PC-3 (cell line): Measurements from ENCODE around the gene JAZF1. TPM values are rescaled to one million over a fixed set of nuclear protein-coding genes. Genes with fewer than 3 reads are reported as not detected.

Experiments
- ATAC-seq: fragments of 200-7000 bp; cut with Tn5 transposase; 2 replicates; pipeline ENCODE4 v1.9.1; 2020; ENCODE audit warnings: mild to moderate bottlenecking, moderate library complexity
- BruUV-seq: library from RNA; stranded (reverse); fragments of 400-500 nt; replicated peaks from 2 replicates; lab custom pipeline; 2021; lab: Mats Ljungman, UMichigan
- CTCF ChIA-PET: fragments of 300-600 bp; sonication (Branson Sonifier 250); formaldehyde crosslinking; loops from one replicate; lab custom pipeline; 2022; ENCODE audit warnings: antibody characterized with exemption; lab: Charles Lee
- POLR2A ChIA-PET: fragments of 300-600 bp; sonication (Branson Sonifier 250); formaldehyde crosslinking; loops from one replicate; lab custom pipeline; 2022; ENCODE audit warnings: antibody characterized with exemption; ENCODE audit not compliant: unreplicated experiment; lab: Charles Lee
- DNase-seq: peaks from one replicate; pipeline ENCODE4 v3.0.0-alpha.2; 2015
- H2AFZ ChIP-seq: fragments of 300-600 bp; sonication (generic); 2 replicates; pipeline ENCODE4 v1.6.0; 2016; ENCODE audit warnings: antibody characterized with exemption, low read length
- H3F3A ChIP-seq: fragments of 300-600 bp; sonication (generic); one replicate; pipeline ENCODE4 v1.6.0; 2017; ENCODE audit warnings: antibody characterized with exemption, low read length, control low read depth, mild to moderate bottlenecking; ENCODE audit not compliant: unreplicated experiment
- H3K27ac ChIP-seq: fragments of 300-600 bp; sonication (generic); 2 replicates; pipeline ENCODE4 v1.5.1; 2016; ENCODE audit warnings: mild to moderate bottlenecking, low read length
- H3K27me3 ChIP-seq: fragments of 300-600 bp; sonication (generic); 2 replicates; pipeline ENCODE4 v1.6.1; 2016; ENCODE audit warnings: low read length, mixed read lengths
- H3K36me3 ChIP-seq: fragments of 300-600 bp; sonication (generic); 2 replicates; pipeline ENCODE4 v1.6.1; 2016; ENCODE audit warnings: low read depth, mixed run types, low read length, mixed read lengths
- H3K4me1 ChIP-seq: fragments of 300-600 bp; sonication (generic); 2 replicates; pipeline ENCODE4 v1.5.1; 2016; ENCODE audit warnings: low read length; ENCODE audit not compliant: insufficient read depth
- H3K4me2 ChIP-seq: fragments of 300-600 bp; sonication (generic); 2 replicates; pipeline ENCODE4 v1.6.0; 2016; ENCODE audit warnings: low read length
- H3K4me3 ChIP-seq: fragments of 300-600 bp; sonication (generic); 2 replicates; pipeline ENCODE4 v1.5.1; 2016; ENCODE audit warnings: mild to moderate bottlenecking, low read length, mixed read lengths
- H3K79me2 ChIP-seq: fragments of 300-600 bp; sonication (generic); 2 replicates; pipeline ENCODE4 v1.6.1; 2017; ENCODE audit warnings: low read length, mixed read lengths
- H3K9ac ChIP-seq: fragments of 300-600 bp; sonication (generic); 2 replicates; pipeline ENCODE4 v1.6.0; 2016; ENCODE audit warnings: mild to moderate bottlenecking, low read length
- H3K9me2 ChIP-seq: fragments of 300-600 bp; sonication (generic); replicated peaks from 2 replicates; pipeline ENCODE4 v1.6.1; 2016; ENCODE audit warnings: mixed run types, low read length, mixed read lengths
- H3K9me3 ChIP-seq: fragments of 300-600 bp; sonication (generic); 2 replicates; pipeline ENCODE4 v1.6.1; 2016; ENCODE audit warnings: low read length, mixed read lengths
- H4K20me1 ChIP-seq: fragments of 300-600 bp; sonication (generic); 2 replicates; pipeline ENCODE4 v1.6.1; 2016; ENCODE audit warnings: low read length, mixed read lengths
- EZH2 ChIP-seq: fragments of 300-600 bp; sonication (generic); IDR thresholded peaks from one replicate; pipeline ENCODE4 v1.6.1; 2017; ENCODE audit warnings: antibody characterized with exemption, mild to moderate bottlenecking, low read length; ENCODE audit not compliant: unreplicated experiment
- EZH2phosphoT487 ChIP-seq: fragments of 300-600 bp; sonication (generic); IDR thresholded peaks from 2 replicates; pipeline ENCODE4 v1.6.1; 2018; ENCODE audit warnings: mild to moderate bottlenecking, antibody characterized with exemption, low read length, borderline replicate concordance
- intact Hi-C: fragments of 100-400 bp; cut with micrococcal nuclease; formaldehyde crosslinking; loops from 2 replicates; pipeline ENCODE4 v1.9.0; 2023
- total RNA-seq: library from RNA; depleted of rRNA; stranded (reverse); fragments of >200 nt; gene quantifications from 2 replicates; pipeline ENCODE4 v1.2.3, GENCODE V29; 2014
- TF ChIP-seq, protein P1 (sequence below): fragments of 300-600 bp; sonication (generic); conservative IDR thresholded peaks from 2 replicates; pipeline ENCODE4 v1.5.1; 2017; ENCODE audit warnings: antibody characterized with exemption, low read depth, mild to moderate bottlenecking, low read length

Gene JAZF1
- total RNA-seq, 1 experiment from 2014 or later, result 2.3 TPM

DNA sequence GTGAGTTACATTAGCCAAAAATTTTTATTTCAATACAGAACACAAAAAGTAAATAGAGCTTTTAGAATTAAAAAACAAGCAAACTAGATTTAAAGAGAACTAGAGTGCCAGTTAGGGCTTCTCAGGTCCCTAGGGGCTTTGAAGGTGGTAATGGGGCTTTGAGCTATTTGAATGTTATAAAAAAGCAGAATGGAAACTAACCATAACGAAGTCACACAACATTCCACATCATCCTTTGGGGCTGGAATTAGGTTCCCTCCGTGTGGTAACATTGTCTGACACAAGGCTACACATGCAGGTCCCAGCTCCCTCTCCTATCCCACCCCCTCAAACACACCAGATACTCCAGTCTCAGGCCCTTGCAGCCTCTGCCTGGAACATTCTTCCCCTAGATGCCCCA lies 15.3 kb downstream of the JAZF1 start:
- no peak for ATAC-seq
- Histone ChIP-seq H3K9me2 (no peaks in the 10 kb centered on the region), H3K79me2 (0 out of 2 replicates have a peak, but pooled peaks cover 4% of the 10 kb centered on the region), H3K36me3 (no peaks in the 10 kb centered on the region), H3K4me1 (peaks cover 30% of the 10 kb centered on the region), H3K9ac (no peak overlapping the region), H4K20me1 (no peaks in the 10 kb centered on the region), H2AFZ (no peak overlapping the region), H3K27me3 (no peaks in the 10 kb centered on the region), H3F3A (peaks cover 4% of the 10 kb centered on the region), H3K27ac (no peak overlapping the region), H3K4me2 (no peak overlapping the region), H3K9me3 (no peaks in the 10 kb centered on the region), H3K4me3 (no peak overlapping the region)
- ChIA-PET POLR2A (interaction anchor here (0.6 kb wide), 1 partner anchor 13 kb away, joined by 6 read pairs; no protein-coding TSS in a partner anchor), CTCF (no interaction called here)
- no peak for DNase-seq
- no peak for TF ChIP-seq EZH2
- BruUV-seq, result no TSS peak
- intact Hi-C loops, result loop anchor here (5.0 kb wide), 1 partner anchor 68 kb away; no protein-coding TSS in a partner anchor

DNA sequence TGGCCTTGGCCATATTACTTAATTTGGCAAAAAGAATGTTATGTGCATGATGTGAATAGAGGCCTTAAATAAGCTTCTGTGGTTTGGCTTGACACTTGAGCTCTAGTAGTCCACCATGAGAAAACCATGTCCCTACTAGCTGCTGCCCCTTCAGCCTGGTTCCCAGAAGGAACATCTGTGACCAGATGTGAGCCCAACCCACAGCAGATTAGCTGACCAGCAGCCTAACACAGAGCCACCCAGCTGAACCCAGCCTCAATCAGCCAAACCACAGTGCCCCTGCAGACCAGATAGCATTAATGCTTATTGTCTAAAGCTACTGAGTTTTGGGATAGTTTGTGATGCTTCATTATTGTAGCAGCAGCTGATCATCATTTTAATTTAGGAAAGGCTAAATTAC lies 16.6 kb downstream of the JAZF1 start:
- intact Hi-C loops, result no loop called here
- Histone ChIP-seq H3K9ac (no peak overlapping the region), H2AFZ (no peak overlapping the region), H4K20me1 (no peaks in the 10 kb centered on the region), H3K27ac (no peak overlapping the region), H3K4me1 (peaks cover 22% of the 10 kb centered on the region), H3K79me2 (0 out of 2 replicates have a peak, but pooled peaks cover 4% of the 10 kb centered on the region), H3K4me3 (no peak overlapping the region), H3K36me3 (no peaks in the 10 kb centered on the region), H3K27me3 (no peaks in the 10 kb centered on the region), H3F3A (peaks cover 4% of the 10 kb centered on the region), H3K4me2 (no peak overlapping the region), H3K9me2 (no peaks in the 10 kb centered on the region), H3K9me3 (no peaks in the 10 kb centered on the region)
- ChIA-PET CTCF (no interaction called here), POLR2A (no interaction called here)
- BruUV-seq, result no TSS peak
- no peak for ATAC-seq
- TF ChIP-seq EZH2phosphoT487 (no peak), EZH2 (no peak)
- TF ChIP-seq, protein P1, sequence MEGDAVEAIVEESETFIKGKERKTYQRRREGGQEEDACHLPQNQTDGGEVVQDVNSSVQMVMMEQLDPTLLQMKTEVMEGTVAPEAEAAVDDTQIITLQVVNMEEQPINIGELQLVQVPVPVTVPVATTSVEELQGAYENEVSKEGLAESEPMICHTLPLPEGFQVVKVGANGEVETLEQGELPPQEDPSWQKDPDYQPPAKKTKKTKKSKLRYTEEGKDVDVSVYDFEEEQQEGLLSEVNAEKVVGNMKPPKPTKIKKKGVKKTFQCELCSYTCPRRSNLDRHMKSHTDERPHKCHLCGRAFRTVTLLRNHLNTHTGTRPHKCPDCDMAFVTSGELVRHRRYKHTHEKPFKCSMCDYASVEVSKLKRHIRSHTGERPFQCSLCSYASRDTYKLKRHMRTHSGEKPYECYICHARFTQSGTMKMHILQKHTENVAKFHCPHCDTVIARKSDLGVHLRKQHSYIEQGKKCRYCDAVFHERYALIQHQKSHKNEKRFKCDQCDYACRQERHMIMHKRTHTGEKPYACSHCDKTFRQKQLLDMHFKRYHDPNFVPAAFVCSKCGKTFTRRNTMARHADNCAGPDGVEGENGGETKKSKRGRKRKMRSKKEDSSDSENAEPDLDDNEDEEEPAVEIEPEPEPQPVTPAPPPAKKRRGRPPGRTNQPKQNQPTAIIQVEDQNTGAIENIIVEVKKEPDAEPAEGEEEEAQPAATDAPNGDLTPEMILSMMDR, result no peak
- DNase-seq, result no peak

DNA sequence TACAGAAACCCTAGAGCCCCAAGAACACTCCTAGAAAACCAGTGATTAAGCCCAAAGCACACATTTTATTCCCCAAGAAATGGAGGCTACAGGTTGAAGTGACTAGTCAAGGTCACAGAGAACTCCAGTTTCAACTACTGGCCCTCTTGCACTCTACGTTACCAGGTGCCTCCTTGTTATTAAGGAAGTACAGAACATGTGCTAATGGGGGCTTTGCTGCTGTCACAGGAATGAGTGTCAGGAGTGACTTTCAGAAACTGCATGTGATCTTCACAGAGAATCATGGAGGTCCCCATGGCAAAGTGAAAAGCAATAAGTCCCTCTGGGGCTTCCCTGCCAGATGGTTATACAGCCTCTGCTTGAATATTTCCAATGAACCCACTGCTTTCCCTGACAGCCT lies 19.3 kb downstream of the JAZF1 start:
- H3K4me2 ChIP-seq, result no peak overlapping the region
- H3K9me3 ChIP-seq, result no peaks in the 10 kb centered on the region
- no peak for ATAC-seq
- POLR2A ChIA-PET, result interaction anchor here (0.7 kb wide), 1 partner anchor 10 kb away, joined by 3 read pairs; no protein-coding TSS in a partner anchor
- H3K27ac ChIP-seq, result no peak overlapping the region
- no peak overlapping the region for H3K4me3 ChIP-seq
- peaks cover 14% of the 10 kb centered on the region for H3K4me1 ChIP-seq
- TF ChIP-seq, protein P1, result no peak
- TF ChIP-seq EZH2 (no peak), EZH2phosphoT487 (no peak)
- no peak overlapping the region for H3K9ac ChIP-seq
- no peak overlapping the region for H2AFZ ChIP-seq
- no TSS peak for BruUV-seq
- CTCF ChIA-PET, result no interaction called here
- H4K20me1 ChIP-seq, result no peaks in the 10 kb centered on the region
- H3K36me3 ChIP-seq, result no peaks in the 10 kb centered on the region
- H3K27me3 ChIP-seq, result no peaks in the 10 kb centered on the region
- intact Hi-C loops, result no loop called here
- H3F3A ChIP-seq, result peaks cover 4% of the 10 kb centered on the region
- H3K9me2 ChIP-seq, result no peaks in the 10 kb centered on the region
- no peak for DNase-seq
- 0 out of 2 replicates have a peak, but pooled peaks cover 4% of the 10 kb centered on the region for H3K79me2 ChIP-seq
